ENCODE data around the gene YEATS2. TPM values are rescaled to one million over a fixed set of nuclear protein-coding genes. Genes with fewer than 3 reads are reported as not detected.

YEATS2 gene
- polyA plus RNA-seq, 1 of the 3 experiments (the other 2 are of a cell fraction): 19.9 TPM

- H3K27me3 ChIP-seq (ENCODE audit: insufficient read depth): no peaks in the 10 kb centered on the region
- peaks cover 5% of the 10 kb centered on the region for H3F3A ChIP-seq (replicated peaks; ENCODE audit: insufficient read depth)
- no peaks in the 10 kb centered on the region for H3K9me3 ChIP-seq
- no peak overlapping the region for H3K9ac ChIP-seq
- no peaks in the 10 kb centered on the region; the same call in 1 of the 2 replicates for H3K79me2 ChIP-seq (ENCODE audit: insufficient read depth)
- H3K4me2 ChIP-seq: no peak overlapping the region
- no peaks in the 10 kb centered on the region for H4K20me1 ChIP-seq (ENCODE audit: insufficient read depth)
- H3K9me2 ChIP-seq: no peaks in the 10 kb centered on the region
- H3K27ac ChIP-seq (ENCODE audit: low read depth in 2 of 2, low read length in 1 of 2): no peak overlapping the region
- H2AFZ ChIP-seq (ENCODE audit: low read depth): no peak overlapping the region
- no peak for DNase-seq
- ChIA-PET CTCF (interaction anchor here (0.7 kb wide), 1 partner anchor 84 kb away, joined by 3 read pairs; no protein-coding TSS in a partner anchor), POLR2A (no interaction called here)
- 97% methylated on average over 3 of the region's 3 CpGs for WGBS (ENCODE audit: low lambda C conversion rate)
- TF ChIP-seq RCOR1 (IDR thresholded peaks at IDR 0.05; ENCODE audit: low read length) (no peak), FOXM1 (IDR thresholded peaks at IDR 0.05; ENCODE audit: low read depth) (no peak), ZBTB33 (IDR thresholded peaks at IDR 0.05; ENCODE audit: borderline replicate concordance, low read depth) (no peak), FOSL2 (IDR thresholded peaks at IDR 0.05; ENCODE audit: borderline replicate concordance, low read depth) (no peak), TCF12 (IDR thresholded peaks at IDR 0.05) (no peak), EZH2phosphoT487 (IDR thresholded peaks at IDR 0.05; ENCODE audit: borderline replicate concordance, low read depth) (no peak), USF1 (IDR thresholded peaks at IDR 0.05; ENCODE audit: borderline replicate concordance, low read depth) (no peak), YY1 (IDR thresholded peaks at IDR 0.05; ENCODE audit: low read depth) (no peak), CTCF (IDR thresholded peaks at IDR 0.05) (no peak), MAX (IDR thresholded peaks at IDR 0.05; ENCODE audit: low read depth) (no peak), JUND (IDR thresholded peaks at IDR 0.05) (no peak), RXRA (IDR thresholded peaks at IDR 0.05; ENCODE audit: borderline replicate concordance, low read depth) (no peak), RAD21 (IDR thresholded peaks at IDR 0.05; ENCODE audit: low read length) (no peak), EP300 (IDR thresholded peaks at IDR 0.05; ENCODE audit: borderline replicate concordance in 1 of 2, low read depth in 1 of 2, low read length in 1 of 2) (no peak)
- peaks cover 61 to 66% of the 10 kb centered on the region in 2 experiments for H3K36me3 ChIP-seq (replicated peaks in 1 of 2; ENCODE audit: control insufficient read depth in 1 of 2, insufficient read depth in 2 of 2, low read length in 1 of 2)
- no peaks in the 10 kb centered on the region for H3K4me1 ChIP-seq (ENCODE audit: control insufficient read depth in 1 of 2, insufficient read depth in 2 of 2, low read depth in 1 of 2, low read length in 1 of 2)
- no peak overlapping the region for H3K4me3 ChIP-seq (ENCODE audit: low read depth in 2 of 2, low read length in 1 of 2)
These were observed 160.3 kb downstream of the YEATS2 start for GRCh38 chr3:183857863-183858262.

Other genes with a start within 250 kb of the YEATS2 start
- gene KLHL6, start 142.1 kb upstream of the YEATS2 start, polyA plus RNA-seq (2012; rRNA removed): not detected in 2 replicates
- gene KLHL24, start 62.2 kb upstream of the YEATS2 start, polyA plus RNA-seq (2012; rRNA removed): 5.7 and 8.0 TPM in 2 replicates
- 2.6 and 3.4 TPM in 2 replicates for gene MAP6D1, start 127.8 kb downstream of the YEATS2 start, polyA plus RNA-seq (2012; rRNA removed)
- 50.1 and 58.5 TPM in 2 replicates for gene PARL, start 187.1 kb downstream of the YEATS2 start, polyA plus RNA-seq (2012; rRNA removed)

Measured in SK-N-SH (cell line).